CD4-positive, alpha-beta T cell treated with Interleukin-12 subunit alpha and Interleukin-12 subunit beta, for 1 hour (primary cell): ENCODE results near the gene DOCK1.

Experiments
- DNase-seq: peaks from one replicate; pipeline ENCODE4 v3.0.0-alpha.2; 2020

Gene DOCK1

GRCh38 chr10:127243490-127244272, 338.5 kb downstream of the DOCK1 start:
- peak; percentile 15 for DNase-seq

GRCh38 chr10:127245456-127245855, 340.2 kb downstream of the DOCK1 start:
- no peak for DNase-seq

- no peak for DNase-seq
Observed at GRCh38 chr10:127250031-127250430, 344.8 kb downstream of the DOCK1 start.

- DNase-seq, result no peak
Observed at GRCh38 chr10:127252818-127253217, 347.6 kb downstream of the DOCK1 start.

- peak; percentile 6 for DNase-seq
Observed at GRCh38 chr10:127254276-127254675, 349.0 kb downstream of the DOCK1 start.

GRCh38 chr10:127257395-127257794, 352.2 kb downstream of the DOCK1 start:
- no peak for DNase-seq

GRCh38 chr10:127259347-127259746, 354.1 kb downstream of the DOCK1 start:
- no peak for DNase-seq

- no peak for DNase-seq
Observed at GRCh38 chr10:127262606-127263005, 357.4 kb downstream of the DOCK1 start.

- no peak for DNase-seq
Observed at GRCh38 chr10:127265288-127265687, 360.1 kb downstream of the DOCK1 start.

- no peak for DNase-seq
Observed at GRCh38 chr10:127266431-127266830, 361.2 kb downstream of the DOCK1 start.

- DNase-seq, result no peak
Observed at GRCh38 chr10:127267442-127267841, 362.2 kb downstream of the DOCK1 start.

- DNase-seq, result no peak
Observed at GRCh38 chr10:127272076-127272475, 366.8 kb downstream of the DOCK1 start.

- no peak for DNase-seq
Observed at GRCh38 chr10:127275272-127275671, 370.0 kb downstream of the DOCK1 start.

GRCh38 chr10:127275793-127276450, 370.7 kb downstream of the DOCK1 start:
- DNase-seq, result no peak

- no peak for DNase-seq
Observed at GRCh38 chr10:127276794-127277462, 371.7 kb downstream of the DOCK1 start.

- DNase-seq, result no peak
Observed at GRCh38 chr10:127278001-127278400, 372.8 kb downstream of the DOCK1 start.

GRCh38 chr10:127279334-127279774, 374.1 kb downstream of the DOCK1 start:
- no peak for DNase-seq

GRCh38 chr10:127280446-127280845, 375.2 kb downstream of the DOCK1 start:
- DNase-seq, result no peak

- no peak for DNase-seq
Observed at GRCh38 chr10:127283017-127283416, 377.8 kb downstream of the DOCK1 start.

- DNase-seq, result no peak
Observed at GRCh38 chr10:127283576-127283975, 378.3 kb downstream of the DOCK1 start.

- no peak for DNase-seq
Observed at GRCh38 chr10:127290850-127291249, 385.6 kb downstream of the DOCK1 start.

- DNase-seq, result no peak
Observed at GRCh38 chr10:127291329-127291728, 386.1 kb downstream of the DOCK1 start.

GRCh38 chr10:127292888-127293287, 387.7 kb downstream of the DOCK1 start:
- no peak for DNase-seq

GRCh38 chr10:127293640-127294039, 388.4 kb downstream of the DOCK1 start:
- peak; percentile 42 for DNase-seq
